ENCODE measurements around the gene OR11G2. TPM values are rescaled to one million over a fixed set of nuclear protein-coding genes. Genes with fewer than 3 reads are reported as not detected.

The OR11G2 gene
- total and polyA plus RNA-seq, 2 donors (not counting 3 experiments of a cell fraction or from before 2014, with no cell fraction given), result not detected

DNA sequence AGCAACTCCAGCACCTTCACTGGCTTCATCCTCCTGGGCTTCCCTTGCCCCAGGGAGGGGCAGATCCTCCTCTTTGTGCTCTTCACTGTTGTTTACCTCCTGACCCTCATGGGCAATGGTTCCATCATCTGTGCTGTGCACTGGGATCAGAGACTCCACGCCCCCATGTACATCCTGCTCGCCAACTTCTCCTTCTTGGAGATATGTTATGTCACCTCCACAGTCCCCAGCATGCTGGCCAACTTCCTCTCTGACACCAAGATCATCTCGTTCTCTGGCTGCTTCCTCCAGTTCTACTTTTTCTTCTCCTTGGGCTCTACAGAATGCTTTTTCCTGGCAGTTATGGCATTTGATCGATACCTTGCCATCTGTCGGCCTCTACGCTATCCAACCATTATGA is 6.8 kb downstream of the OR11G2 start:
- POLR2A ChIA-PET, result no interaction called here
- Histone ChIP-seq H3K36me3 (ENCODE audit: control insufficient read depth in 2 of 2, extremely low read depth in 1 of 2, insufficient read depth in 2 of 2, low read length in 2 of 2) (no peaks in the 10 kb centered on the region), H3K4me1 (ENCODE audit: control insufficient read depth, extremely low read depth, insufficient read depth, low read length) (no peaks in the 10 kb centered on the region), H3K79me2 (ENCODE audit: control insufficient read depth, insufficient read depth, low read length) (no peaks in the 10 kb centered on the region), H3K4me2 (ENCODE audit: insufficient read depth, low read length) (no peak overlapping the region), H3K27ac (ENCODE audit: insufficient read depth, low read depth, low read length) (no peak overlapping the region), H2AFZ (ENCODE audit: low read depth, low read length) (no peak overlapping the region), H4K20me1 (replicated peaks; ENCODE audit: control insufficient read depth, extremely low read depth, insufficient read depth, low read length) (no peaks in the 10 kb centered on the region), H3K9ac (replicated peaks; ENCODE audit: extremely low read depth, insufficient read depth, low read length) (no peak overlapping the region), H3K9me3 (replicated peaks; ENCODE audit: control insufficient read depth, insufficient read depth, low read length) (peaks cover 1% of the 10 kb centered on the region), H3K4me3 (replicated peaks in 1 of 3; ENCODE audit: insufficient read depth in 1 of 3, low read depth in 1 of 3, low read length in 3 of 3) (no peak overlapping the region), H3K9me1 (replicated peaks; ENCODE audit: control insufficient read depth, extremely low read depth, insufficient read depth, low read length) (no peaks in the 10 kb centered on the region), H3K27me3 (ENCODE audit: control insufficient read depth in 2 of 2, insufficient read depth in 2 of 2, low read length in 2 of 2) (no peaks in the 10 kb centered on the region)
- no peak for TF ChIP-seq GATA2 (IDR thresholded peaks at IDR 0.05; ENCODE audit: insufficient read depth, insufficient read length, low read depth, low read length)
- TF ChIP-seq, protein P1, sequence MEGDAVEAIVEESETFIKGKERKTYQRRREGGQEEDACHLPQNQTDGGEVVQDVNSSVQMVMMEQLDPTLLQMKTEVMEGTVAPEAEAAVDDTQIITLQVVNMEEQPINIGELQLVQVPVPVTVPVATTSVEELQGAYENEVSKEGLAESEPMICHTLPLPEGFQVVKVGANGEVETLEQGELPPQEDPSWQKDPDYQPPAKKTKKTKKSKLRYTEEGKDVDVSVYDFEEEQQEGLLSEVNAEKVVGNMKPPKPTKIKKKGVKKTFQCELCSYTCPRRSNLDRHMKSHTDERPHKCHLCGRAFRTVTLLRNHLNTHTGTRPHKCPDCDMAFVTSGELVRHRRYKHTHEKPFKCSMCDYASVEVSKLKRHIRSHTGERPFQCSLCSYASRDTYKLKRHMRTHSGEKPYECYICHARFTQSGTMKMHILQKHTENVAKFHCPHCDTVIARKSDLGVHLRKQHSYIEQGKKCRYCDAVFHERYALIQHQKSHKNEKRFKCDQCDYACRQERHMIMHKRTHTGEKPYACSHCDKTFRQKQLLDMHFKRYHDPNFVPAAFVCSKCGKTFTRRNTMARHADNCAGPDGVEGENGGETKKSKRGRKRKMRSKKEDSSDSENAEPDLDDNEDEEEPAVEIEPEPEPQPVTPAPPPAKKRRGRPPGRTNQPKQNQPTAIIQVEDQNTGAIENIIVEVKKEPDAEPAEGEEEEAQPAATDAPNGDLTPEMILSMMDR (IDR thresholded peaks at IDR 0.05; ENCODE audit: extremely low read depth in 1 of 2, insufficient read depth in 1 of 2, low read depth in 1 of 2, low read length in 2 of 2), result no peak
- TF ChIP-seq JUN (IDR thresholded peaks at IDR 0.05; ENCODE audit: borderline replicate concordance, insufficient read depth, insufficient read length, low read depth), result no peak
- TF ChIP-seq EZH2 (IDR thresholded peaks at IDR 0.05; ENCODE audit: borderline replicate concordance, low read depth, low read length, severe bottlenecking), result no peak
- no peak for TF ChIP-seq POLR2AphosphoS5 (IDR thresholded peaks at IDR 0.05; ENCODE audit: insufficient read depth, low read depth, low read length)
- TF ChIP-seq, protein P2, sequence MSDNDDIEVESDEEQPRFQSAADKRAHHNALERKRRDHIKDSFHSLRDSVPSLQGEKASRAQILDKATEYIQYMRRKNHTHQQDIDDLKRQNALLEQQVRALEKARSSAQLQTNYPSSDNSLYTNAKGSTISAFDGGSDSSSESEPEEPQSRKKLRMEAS (IDR thresholded peaks at IDR 0.05; ENCODE audit: insufficient read depth, insufficient read length), result no peak
- TF ChIP-seq MYC (IDR thresholded peaks at IDR 0.05; ENCODE audit: low read depth, low read length), result no peak
- no peak for TF ChIP-seq FOS (IDR thresholded peaks at IDR 0.05; ENCODE audit: borderline replicate concordance, insufficient read depth, low read length)
- TF ChIP-seq POLR2A (IDR thresholded peaks at IDR 0.05; ENCODE audit: low read depth, low read length), result no peak
- dilution Hi-C loops (cut with MboI; ENCODE audit: extremely low pct_ligation_motif_present, low sequenced_read_pairs) (no loop called here), intact Hi-C loops (cut with micrococcal nuclease) (no loop called here)
- DNase-seq (ENCODE audit: low read depth, low spot score) (no peak), FAIRE-seq (no peak)
- CTCF ChIA-PET, result no interaction called here
- BruUV-seq (replicated peaks), result no TSS peak
